NCI-H2227 (cell line): ENCODE data around the gene KATNBL1.
A peak's percentile ranks its signal among the peaks of the same experiment; 100 is the strongest.
"Not testable (repeated sequence)": the region's sequence is repeated elsewhere in the genome, so short reads cannot be mapped to it uniquely, and the experiment has no call there.

Experiments
- DNase-seq: peaks from one replicate; lab custom pipeline; 2025; ENCODE audit not compliant: unreplicated experiment; lab: John Stamatoyannopoulos, UW

KATNBL1 gene

DNA sequence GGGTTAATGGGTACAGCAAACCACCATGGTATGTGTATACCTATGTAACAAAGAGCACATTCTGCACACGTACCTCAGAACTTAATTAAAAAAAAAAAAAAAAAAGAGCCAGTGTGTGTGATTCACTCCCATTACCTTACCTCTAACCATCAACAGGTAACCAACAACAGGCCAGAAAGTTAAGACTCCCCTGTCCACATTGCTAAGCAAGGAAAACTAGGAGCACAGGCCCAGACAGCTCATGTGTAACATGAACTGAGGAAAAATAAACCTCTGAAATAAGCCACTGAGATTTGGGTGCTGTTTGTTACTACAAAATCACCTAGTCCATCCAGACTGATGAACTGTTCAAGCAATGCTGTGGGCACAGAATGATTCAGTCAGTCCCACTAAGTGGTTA is 6.0 kb downstream of the KATNBL1 start:
- no peak for DNase-seq

DNA sequence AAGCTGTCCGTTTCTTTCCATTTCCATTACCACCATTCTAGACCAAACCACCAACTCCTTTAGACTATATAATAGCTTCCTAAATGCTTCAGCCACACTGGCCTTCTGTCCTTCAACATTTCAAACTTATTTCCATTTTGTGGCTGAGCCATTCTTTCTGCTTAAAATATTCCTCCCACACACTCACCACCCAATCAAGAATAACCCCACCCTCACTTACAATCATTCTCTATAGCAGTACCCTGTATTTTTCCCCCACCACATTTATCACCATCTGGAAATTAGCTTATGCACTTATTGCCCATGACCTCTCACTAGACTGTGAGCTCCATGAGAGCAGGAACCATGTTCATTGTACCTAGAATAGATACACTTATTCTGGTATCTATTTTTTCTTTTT is 6.6 kb downstream of the KATNBL1 start:
- no peak for DNase-seq

DNA sequence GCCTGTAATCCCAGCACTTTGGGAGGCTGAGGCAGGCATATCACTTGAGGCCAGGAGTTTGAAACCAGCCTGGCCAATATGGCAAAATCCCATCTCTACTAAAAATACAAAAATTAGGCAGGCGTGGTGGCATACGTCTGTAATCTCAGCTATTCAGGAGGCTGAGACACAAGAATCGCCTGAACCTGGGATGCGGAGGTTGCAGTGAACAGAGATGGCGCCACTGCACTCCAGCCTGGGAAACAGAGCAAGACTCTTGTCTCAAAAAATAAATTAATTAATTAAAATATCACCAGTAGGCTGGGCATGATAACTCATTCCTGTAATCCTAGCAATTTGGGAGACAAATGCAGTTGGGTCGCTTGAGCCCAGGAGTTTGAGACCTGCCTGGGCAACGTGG is 16.6 kb downstream of the KATNBL1 start:
- not testable (repeated sequence) for DNase-seq

GRCh38 chr15:34188711-34189110 is 21.2 kb downstream of the KATNBL1 start:
- DNase-seq = no peak

DNA sequence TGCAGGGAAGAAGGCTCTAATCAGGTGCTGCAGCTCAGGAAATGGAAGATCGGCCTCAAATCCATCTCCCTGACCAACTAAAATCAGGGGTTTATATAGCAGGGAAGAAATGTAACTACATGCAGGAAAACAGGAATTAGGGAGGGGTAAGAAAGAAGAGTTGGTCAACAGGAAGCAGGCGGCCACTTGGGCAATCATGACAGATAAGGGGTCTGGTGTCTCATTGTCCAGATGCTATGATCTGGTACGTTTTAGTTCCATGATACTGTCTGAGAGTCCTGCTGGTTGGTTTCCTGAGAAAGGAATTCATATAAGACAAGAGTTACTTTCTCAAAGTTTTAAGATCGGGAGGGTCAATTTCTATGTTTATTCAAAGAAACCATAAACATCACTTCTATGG is 24.2 kb downstream of the KATNBL1 start:
- no peak for DNase-seq

- no peak for DNase-seq
Measured at GRCh38 chr15:34182942-34183341, 27.0 kb downstream of the KATNBL1 start.

DNA sequence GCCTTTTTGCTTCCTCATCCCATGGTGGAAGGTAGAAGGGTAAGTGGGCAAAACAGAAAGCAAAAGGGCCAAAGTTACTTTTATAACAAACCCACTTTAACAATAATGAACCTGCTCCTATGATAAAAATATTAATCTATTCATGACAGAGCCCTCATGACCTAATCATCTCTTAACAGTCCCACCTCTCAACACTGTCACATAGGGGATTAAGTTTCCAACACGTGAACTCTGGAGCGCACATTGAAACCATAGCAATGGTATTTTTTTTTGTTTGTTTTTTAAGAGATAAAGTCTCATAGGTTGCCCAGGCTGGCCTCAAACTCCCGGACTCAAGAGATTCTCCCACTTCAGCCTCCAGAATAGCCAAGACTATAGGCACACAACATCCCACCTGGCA is 30.7 kb downstream of the KATNBL1 start:
- DNase-seq = no peak

- DNase-seq = not testable (repeated sequence)
Measured at GRCh38 chr15:34165987-34166573, 43.8 kb downstream of the KATNBL1 start.

- DNase-seq = no peak
Measured at GRCh38 chr15:34161329-34161963, 48.5 kb downstream of the KATNBL1 start.

GRCh38 chr15:34160735-34161134 is 49.2 kb downstream of the KATNBL1 start:
- no peak for DNase-seq

GRCh38 chr15:34158355-34158754 is 51.5 kb downstream of the KATNBL1 start:
- no peak for DNase-seq

DNA sequence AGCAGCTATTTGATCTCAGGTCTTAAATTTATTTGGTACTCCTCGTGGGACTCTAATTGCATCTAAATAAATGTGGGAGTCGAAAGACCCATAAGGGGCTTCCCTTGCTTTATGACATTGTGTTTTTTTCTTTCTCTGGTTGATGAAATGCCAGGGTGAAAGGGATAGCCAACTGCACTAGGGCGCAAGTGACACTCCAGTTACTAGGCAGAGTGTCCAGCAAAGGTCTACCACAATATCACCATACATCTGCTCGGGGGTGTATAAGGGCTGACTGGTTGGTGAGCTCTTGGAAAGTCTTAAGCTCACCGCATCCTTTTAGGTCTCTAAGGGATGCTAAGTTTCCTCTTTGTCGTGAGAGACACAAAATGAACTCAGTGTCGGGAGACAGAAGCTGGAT is 54.0 kb downstream of the KATNBL1 start:
- DNase-seq = no peak

DNA sequence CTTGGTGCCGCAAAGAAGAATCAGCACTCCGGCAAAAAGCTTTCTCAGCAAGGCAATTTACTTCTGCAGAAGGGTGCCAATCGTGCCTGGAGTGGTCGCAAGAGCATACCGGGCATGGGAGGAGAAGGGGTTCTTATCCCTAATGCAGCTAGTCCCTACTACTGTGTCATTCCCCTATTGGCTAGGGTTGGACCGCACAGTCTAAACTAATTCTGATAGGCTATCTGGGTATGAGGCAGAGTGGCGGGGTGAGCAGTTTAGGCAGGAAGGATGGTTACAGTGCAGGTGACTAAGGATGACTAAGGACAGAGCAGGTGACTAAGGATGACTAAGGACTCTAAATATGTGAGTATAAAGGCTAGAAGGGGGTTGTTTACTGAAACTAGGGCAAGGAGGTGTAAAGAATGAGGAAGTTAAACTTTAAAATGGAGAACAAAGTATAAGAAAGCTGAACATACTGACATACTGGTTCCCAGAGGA is 55.1 kb downstream of the KATNBL1 start:
- DNase-seq = no peak

- DNase-seq = no peak
Measured at GRCh38 chr15:34147371-34148140, 62.3 kb downstream of the KATNBL1 start.

GRCh38 chr15:34133511-34133910 is 76.4 kb downstream of the KATNBL1 start:
- no peak for DNase-seq

DNA sequence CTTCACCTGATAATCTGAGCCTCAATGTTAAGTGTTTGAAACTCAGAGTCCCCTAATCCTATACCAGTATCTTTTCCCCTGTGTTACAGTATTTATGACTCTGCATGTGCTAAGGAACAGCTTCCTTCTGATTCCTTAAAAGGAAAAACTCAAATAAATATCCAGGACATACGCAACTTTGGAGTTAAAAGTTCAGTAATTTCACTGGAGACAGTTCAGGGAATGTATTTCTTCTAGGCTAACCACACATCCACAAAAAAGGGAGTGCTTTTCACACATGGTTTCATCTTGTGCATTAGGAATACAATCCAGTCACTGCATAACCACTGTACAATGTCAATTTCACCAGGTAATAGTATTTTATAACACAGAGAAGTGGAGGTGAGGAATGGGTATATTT is 77.0 kb downstream of the KATNBL1 start:
- DNase-seq = no peak

DNA sequence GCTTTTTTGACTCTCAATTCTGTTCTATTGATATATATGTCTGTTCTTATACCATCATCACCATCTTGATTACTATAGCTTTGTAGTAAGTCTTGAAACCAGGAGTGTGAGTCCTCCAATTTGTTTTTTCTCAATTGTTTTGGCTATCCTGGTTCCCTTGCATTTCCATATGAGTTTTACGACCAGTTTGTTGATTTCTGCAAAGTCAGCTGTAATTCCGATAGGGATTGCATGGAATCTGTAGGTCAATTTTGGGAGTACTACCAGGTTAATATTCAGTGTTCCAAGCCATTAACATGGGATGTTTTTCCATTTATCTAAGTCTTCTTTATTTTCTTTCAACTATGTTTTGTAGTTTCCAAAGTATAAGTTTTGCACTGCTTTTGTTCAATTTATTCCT is 81.0 kb downstream of the KATNBL1 start:
- DNase-seq = no peak

DNA sequence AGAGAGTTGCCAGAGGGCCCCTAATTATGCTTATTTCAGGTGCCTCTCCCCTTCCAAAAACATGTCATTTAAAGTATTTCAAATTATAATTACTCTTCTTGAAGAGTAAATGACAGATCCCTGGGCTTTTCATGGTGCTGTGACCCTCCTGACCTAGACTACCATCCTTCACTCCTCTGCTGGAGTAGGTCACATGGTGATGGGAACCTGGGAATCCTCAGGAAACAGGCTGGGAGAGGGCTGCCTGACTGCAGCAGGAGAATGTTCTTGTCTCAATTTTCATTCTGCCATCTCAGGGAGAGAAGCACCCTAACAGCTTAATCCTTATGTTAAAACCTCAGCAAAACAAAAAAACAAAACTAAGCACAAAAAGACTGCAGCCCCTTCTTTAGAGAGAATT is 83.4 kb downstream of the KATNBL1 start:
- peak; percentile 17 for DNase-seq

- no peak for DNase-seq
Measured at GRCh38 chr15:34125945-34126344, 84.0 kb downstream of the KATNBL1 start.

GRCh38 chr15:34124651-34125050 is 85.2 kb downstream of the KATNBL1 start:
- no peak for DNase-seq

DNA sequence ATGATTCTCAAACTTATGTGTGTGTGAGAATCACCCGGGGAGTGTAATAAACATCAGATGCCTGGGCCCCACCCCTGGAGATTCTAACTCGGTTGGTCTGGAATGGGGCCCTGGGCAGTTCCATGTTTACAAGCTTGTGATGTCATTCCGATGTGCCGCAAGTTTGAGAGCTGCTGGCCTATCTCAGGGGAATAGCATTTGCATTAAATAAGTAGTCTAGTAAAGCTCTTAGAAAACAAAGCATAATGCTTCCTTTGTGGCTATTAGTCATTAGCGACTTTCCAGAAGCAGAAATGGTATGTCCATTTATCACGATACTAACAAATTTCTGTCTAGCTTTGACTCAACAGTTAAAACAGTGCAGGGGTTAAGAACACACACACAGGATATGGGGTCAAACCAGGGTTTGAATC is 87.1 kb downstream of the KATNBL1 start:
- DNase-seq = no peak

DNA sequence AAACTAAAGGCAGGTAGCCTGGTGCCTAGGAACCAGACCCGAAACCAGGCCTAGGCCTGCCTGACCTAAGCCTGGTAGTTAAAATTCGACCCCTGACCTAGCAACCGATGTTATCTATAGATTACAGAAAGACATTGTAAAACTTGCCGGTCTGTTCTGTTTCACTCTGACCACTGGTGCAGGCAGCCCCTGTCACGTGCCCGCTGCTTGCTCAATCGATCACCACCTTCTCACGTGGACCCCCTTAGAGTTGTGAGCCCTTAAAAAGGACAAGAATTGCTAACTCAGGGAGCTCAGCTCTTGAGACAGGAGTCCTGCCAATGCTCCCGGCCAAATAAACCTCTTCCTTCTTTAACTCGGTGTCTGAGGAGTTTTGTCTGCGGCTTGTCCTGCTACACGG is 88.1 kb downstream of the KATNBL1 start:
- DNase-seq = not testable (repeated sequence)
